Liver (tissue), 9 donors: Measurements from ENCODE around the gene TRMT2A. TPM values are rescaled to one million over a fixed set of nuclear protein-coding genes. Genes with fewer than 3 reads are reported as not detected.

Experiments
- DNase-seq: peaks from one replicate; pipeline ENCODE4 v3.0.0-alpha.2; 2017; ENCODE audit warnings: low spot score
- H3K27ac ChIP-seq, 2 donors: one replicate each; pipeline ENCODE4 v1.7.0; 2013; ENCODE audit warnings: inconsistent platforms in 2 of 2, low read length in 2 of 2, control low read depth in 1 of 2, low read depth in 1 of 2, mild to moderate bottlenecking in 1 of 2
- H3K27me3 ChIP-seq, 4 donors: one replicate each; pipeline versions ENCODE4 v1.6.1 to v1.7.0; 2013; ENCODE audit warnings: low read length in 3 of 4, inconsistent platforms in 1 of 4, mild to moderate bottlenecking in 1 of 4, moderate library complexity in 1 of 4; ENCODE audit not compliant: control insufficient read depth in 4 of 4, insufficient read depth in 4 of 4
- H3K36me3 ChIP-seq, 4 donors: one replicate each; pipeline versions ENCODE4 v1.6.1 to v1.7.0; 2013; ENCODE audit warnings: low read length in 3 of 4, mild to moderate bottlenecking in 3 of 4, low read depth in 1 of 4, moderate library complexity in 1 of 4; ENCODE audit not compliant: control insufficient read depth in 4 of 4, insufficient read depth in 3 of 4
- H3K4me1 ChIP-seq, 4 donors: one replicate each; pipeline versions ENCODE4 v1.6.1 to v1.7.0; 2013; ENCODE audit warnings: low read length in 3 of 4, mild to moderate bottlenecking in 3 of 4, moderate library complexity in 1 of 4; ENCODE audit not compliant: control insufficient read depth in 4 of 4, insufficient read depth in 4 of 4
- H3K4me3 ChIP-seq, 3 donors: one replicate each; pipeline versions ENCODE4 v1.6.1 to v1.7.0; 2013; ENCODE audit warnings: low read length in 3 of 3, control low read depth in 1 of 3, low read depth in 1 of 3, mild to moderate bottlenecking in 1 of 3
- H3K9ac ChIP-seq, 2 donors: one replicate each; pipeline ENCODE4 v1.7.0; 2013; ENCODE audit warnings: low read length in 2 of 2, mild to moderate bottlenecking in 2 of 2, moderate library complexity in 2 of 2, control low read depth in 1 of 2, low read depth in 1 of 2
- H3K9me3 ChIP-seq, 4 donors: one replicate each; pipeline versions ENCODE4 v1.6.1 to v1.7.0; 2013; ENCODE audit warnings: low read length in 3 of 4; ENCODE audit not compliant: control insufficient read depth in 4 of 4
- EGR1 ChIP-seq, 2 donors: IDR thresholded peaks; 2 replicates each; pipeline ENCODE4 v1.6.1; 2016 to 2018; ENCODE audit warnings: antibody characterized with exemption in 2 of 2, low read depth in 2 of 2
- FOXA1 ChIP-seq: IDR thresholded peaks from 2 replicates; pipeline ENCODE4 v1.6.1; 2016; ENCODE audit warnings: antibody characterized with exemption
- FOXA2 ChIP-seq: IDR thresholded peaks from 2 replicates; pipeline ENCODE4 v1.6.1; 2016; ENCODE audit warnings: antibody characterized with exemption
- GABPA ChIP-seq, 2 donors: IDR thresholded peaks in 1 of 2; conservative IDR thresholded peaks in 1 of 2; 2 replicates each; pipeline ENCODE4 v1.6.1; 2016; ENCODE audit warnings: antibody characterized with exemption in 2 of 2, mild to moderate bottlenecking in 1 of 2, moderate library complexity in 1 of 2
- HNF4A ChIP-seq, 2 donors: conservative IDR thresholded peaks; 2 replicates each; pipeline ENCODE4 v1.6.1; 2016; ENCODE audit warnings: antibody characterized with exemption in 2 of 2, mild to moderate bottlenecking in 2 of 2
- HNF4G ChIP-seq: IDR thresholded peaks from 2 replicates; pipeline ENCODE4 v1.6.1; 2016; ENCODE audit warnings: antibody characterized with exemption
- JUND ChIP-seq, 2 donors: IDR thresholded peaks; 2 replicates each; pipeline ENCODE4 v1.6.1; 2016; ENCODE audit warnings: antibody characterized with exemption in 2 of 2
- NR2F2 ChIP-seq: IDR thresholded peaks from 2 replicates; pipeline ENCODE4 v1.6.1; 2016; ENCODE audit warnings: antibody characterized with exemption
- RAD21 ChIP-seq, 2 donors: IDR thresholded peaks; 2 replicates each; pipeline ENCODE4 v1.6.1; 2016; ENCODE audit warnings: antibody characterized with exemption in 2 of 2, mild to moderate bottlenecking in 2 of 2
- RXRA ChIP-seq, 2 donors: IDR thresholded peaks; 2 replicates each; pipeline ENCODE4 v1.6.1; 2017 to 2018; ENCODE audit warnings: antibody characterized with exemption in 2 of 2, mild to moderate bottlenecking in 1 of 2
- TAF1 ChIP-seq: conservative IDR thresholded peaks from 2 replicates; pipeline ENCODE4 v1.6.1; 2016; ENCODE audit warnings: antibody characterized with exemption, mild to moderate bottlenecking
- YY1 ChIP-seq: IDR thresholded peaks from 2 replicates; pipeline ENCODE4 v1.6.1; 2016; ENCODE audit warnings: antibody characterized with exemption, mild to moderate bottlenecking
- WGBS: extraction: QIAGEN DNeasy Blood & Tissue Kit; methylation state at CpG from one replicate; pipeline ENCODE4 v1.1.7; 2013; 5-methylcytosine and 5-hydroxymethylcytosine counted together
- polyA plus RNA-seq, 2 donors: library from polyadenylated mRNA; stranded (reverse) in 1 of 2; unstranded in 1 of 2; fragments of 200-250 nt in 1 of 2; fragments of >200 nt in 1 of 2; fragmentation: Nextera tagmentation in 1 of 2; extraction: Ambion mirVana in 1 of 2; gene quantifications; one replicate each; pipeline versions ENCODE4 v1.2.1 to v1.2.3, GENCODE V29; 2013 to 2015
- total RNA-seq, 2 donors: library from RNA; depleted of rRNA; stranded (reverse); fragments of >200 nt; gene quantifications; one replicate each; pipeline ENCODE4 v1.2.3, GENCODE V29; 2014
- TF ChIP-seq, protein P1 (sequence below): IDR thresholded peaks from 2 replicates; pipeline ENCODE4 v1.6.1; 2016; ENCODE audit warnings: antibody characterized with exemption
- TF ChIP-seq, protein P2 (sequence below): fragments of 150-350 bp; IDR thresholded peaks from 2 replicates; pipeline ENCODE4 v1.5.1; 2017; ENCODE audit warnings: improper control_type of control experiment, low read depth, low read length; ENCODE audit not compliant: missing input control
- TF ChIP-seq, protein P3 (sequence below): IDR thresholded peaks from 2 replicates; pipeline ENCODE4 v1.6.1; 2016; ENCODE audit warnings: antibody characterized with exemption, mild to moderate bottlenecking
- TF ChIP-seq, protein P4 (sequence below): IDR thresholded peaks from 2 replicates; pipeline ENCODE4 v1.6.1; 2016; ENCODE audit warnings: antibody characterized with exemption
- TF ChIP-seq, protein P5 (sequence below): IDR thresholded peaks from 2 replicates; pipeline ENCODE4 v1.6.1; 2016; ENCODE audit warnings: antibody characterized with exemption
- donor health status: healthy.
- donor health status: healthy.
- donor health status: healthy.
- donor health status: healthy.
- donor health status: healthy.

TRMT2A gene
- total and polyA plus RNA-seq, 4 donors: 19.9 to 32.9 (median 25.2) TPM

DNA sequence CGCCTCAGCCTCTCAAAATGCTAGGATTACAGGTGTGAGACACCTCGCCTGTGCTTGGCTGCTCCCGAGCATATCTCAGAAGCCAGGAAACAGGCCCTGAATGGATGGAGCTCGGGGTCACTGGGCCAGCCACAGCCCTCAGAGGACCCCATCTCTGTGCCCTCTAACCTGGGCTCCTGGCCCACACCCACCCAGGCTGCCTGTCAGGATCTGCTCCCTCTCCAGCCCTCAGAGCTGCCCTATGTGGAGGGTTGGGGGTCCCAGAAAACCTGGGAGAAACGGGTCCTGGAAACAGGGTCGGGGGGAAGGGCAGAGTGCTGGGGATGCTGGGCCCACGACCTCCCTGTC, 39.0 kb upstream of the TRMT2A start:
- Histone ChIP-seq H3K27me3 (no peaks in the 10 kb centered on the region), H3K27ac (no peak overlapping the region), H3K4me3 (no peak overlapping the region), H3K9me3 (no peaks in the 10 kb centered on the region), H3K4me1 (no peaks in the 10 kb centered on the region), H3K36me3 (no peaks in the 10 kb centered on the region), H3K9ac (no peak overlapping the region)
- no peak for TF ChIP-seq FOXA2
- TF ChIP-seq HNF4G: no peak
- no peak for TF ChIP-seq TAF1
- TF ChIP-seq, protein P1, sequence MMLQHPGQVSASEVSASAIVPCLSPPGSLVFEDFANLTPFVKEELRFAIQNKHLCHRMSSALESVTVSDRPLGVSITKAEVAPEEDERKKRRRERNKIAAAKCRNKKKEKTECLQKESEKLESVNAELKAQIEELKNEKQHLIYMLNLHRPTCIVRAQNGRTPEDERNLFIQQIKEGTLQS: no peak
- TF ChIP-seq, protein P2, sequence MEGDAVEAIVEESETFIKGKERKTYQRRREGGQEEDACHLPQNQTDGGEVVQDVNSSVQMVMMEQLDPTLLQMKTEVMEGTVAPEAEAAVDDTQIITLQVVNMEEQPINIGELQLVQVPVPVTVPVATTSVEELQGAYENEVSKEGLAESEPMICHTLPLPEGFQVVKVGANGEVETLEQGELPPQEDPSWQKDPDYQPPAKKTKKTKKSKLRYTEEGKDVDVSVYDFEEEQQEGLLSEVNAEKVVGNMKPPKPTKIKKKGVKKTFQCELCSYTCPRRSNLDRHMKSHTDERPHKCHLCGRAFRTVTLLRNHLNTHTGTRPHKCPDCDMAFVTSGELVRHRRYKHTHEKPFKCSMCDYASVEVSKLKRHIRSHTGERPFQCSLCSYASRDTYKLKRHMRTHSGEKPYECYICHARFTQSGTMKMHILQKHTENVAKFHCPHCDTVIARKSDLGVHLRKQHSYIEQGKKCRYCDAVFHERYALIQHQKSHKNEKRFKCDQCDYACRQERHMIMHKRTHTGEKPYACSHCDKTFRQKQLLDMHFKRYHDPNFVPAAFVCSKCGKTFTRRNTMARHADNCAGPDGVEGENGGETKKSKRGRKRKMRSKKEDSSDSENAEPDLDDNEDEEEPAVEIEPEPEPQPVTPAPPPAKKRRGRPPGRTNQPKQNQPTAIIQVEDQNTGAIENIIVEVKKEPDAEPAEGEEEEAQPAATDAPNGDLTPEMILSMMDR: no peak
- no peak for TF ChIP-seq YY1
- TF ChIP-seq, protein P3, sequence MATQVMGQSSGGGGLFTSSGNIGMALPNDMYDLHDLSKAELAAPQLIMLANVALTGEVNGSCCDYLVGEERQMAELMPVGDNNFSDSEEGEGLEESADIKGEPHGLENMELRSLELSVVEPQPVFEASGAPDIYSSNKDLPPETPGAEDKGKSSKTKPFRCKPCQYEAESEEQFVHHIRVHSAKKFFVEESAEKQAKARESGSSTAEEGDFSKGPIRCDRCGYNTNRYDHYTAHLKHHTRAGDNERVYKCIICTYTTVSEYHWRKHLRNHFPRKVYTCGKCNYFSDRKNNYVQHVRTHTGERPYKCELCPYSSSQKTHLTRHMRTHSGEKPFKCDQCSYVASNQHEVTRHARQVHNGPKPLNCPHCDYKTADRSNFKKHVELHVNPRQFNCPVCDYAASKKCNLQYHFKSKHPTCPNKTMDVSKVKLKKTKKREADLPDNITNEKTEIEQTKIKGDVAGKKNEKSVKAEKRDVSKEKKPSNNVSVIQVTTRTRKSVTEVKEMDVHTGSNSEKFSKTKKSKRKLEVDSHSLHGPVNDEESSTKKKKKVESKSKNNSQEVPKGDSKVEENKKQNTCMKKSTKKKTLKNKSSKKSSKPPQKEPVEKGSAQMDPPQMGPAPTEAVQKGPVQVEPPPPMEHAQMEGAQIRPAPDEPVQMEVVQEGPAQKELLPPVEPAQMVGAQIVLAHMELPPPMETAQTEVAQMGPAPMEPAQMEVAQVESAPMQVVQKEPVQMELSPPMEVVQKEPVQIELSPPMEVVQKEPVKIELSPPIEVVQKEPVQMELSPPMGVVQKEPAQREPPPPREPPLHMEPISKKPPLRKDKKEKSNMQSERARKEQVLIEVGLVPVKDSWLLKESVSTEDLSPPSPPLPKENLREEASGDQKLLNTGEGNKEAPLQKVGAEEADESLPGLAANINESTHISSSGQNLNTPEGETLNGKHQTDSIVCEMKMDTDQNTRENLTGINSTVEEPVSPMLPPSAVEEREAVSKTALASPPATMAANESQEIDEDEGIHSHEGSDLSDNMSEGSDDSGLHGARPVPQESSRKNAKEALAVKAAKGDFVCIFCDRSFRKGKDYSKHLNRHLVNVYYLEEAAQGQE: no peak
- no peak for TF ChIP-seq HNF4A (conservative IDR thresholded peaks at IDR 0.05)
- TF ChIP-seq FOXA1: no peak
- no peak for TF ChIP-seq RAD21 (IDR thresholded peaks at IDR 0.05)
- TF ChIP-seq RXRA (IDR thresholded peaks at IDR 0.05): no peak
- TF ChIP-seq JUND (IDR thresholded peaks at IDR 0.05): no peak
- no peak for TF ChIP-seq NR2F2
- TF ChIP-seq, protein P4, sequence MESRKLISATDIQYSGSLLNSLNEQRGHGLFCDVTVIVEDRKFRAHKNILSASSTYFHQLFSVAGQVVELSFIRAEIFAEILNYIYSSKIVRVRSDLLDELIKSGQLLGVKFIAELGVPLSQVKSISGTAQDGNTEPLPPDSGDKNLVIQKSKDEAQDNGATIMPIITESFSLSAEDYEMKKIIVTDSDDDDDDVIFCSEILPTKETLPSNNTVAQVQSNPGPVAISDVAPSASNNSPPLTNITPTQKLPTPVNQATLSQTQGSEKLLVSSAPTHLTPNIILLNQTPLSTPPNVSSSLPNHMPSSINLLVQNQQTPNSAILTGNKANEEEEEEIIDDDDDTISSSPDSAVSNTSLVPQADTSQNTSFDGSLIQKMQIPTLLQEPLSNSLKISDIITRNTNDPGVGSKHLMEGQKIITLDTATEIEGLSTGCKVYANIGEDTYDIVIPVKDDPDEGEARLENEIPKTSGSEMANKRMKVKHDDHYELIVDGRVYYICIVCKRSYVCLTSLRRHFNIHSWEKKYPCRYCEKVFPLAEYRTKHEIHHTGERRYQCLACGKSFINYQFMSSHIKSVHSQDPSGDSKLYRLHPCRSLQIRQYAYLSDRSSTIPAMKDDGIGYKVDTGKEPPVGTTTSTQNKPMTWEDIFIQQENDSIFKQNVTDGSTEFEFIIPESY: no peak
- TF ChIP-seq, protein P5, sequence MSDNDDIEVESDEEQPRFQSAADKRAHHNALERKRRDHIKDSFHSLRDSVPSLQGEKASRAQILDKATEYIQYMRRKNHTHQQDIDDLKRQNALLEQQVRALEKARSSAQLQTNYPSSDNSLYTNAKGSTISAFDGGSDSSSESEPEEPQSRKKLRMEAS: no peak
- no peak for DNase-seq
- 63% methylated on average over 7 of the region's 7 CpGs for WGBS

DNA sequence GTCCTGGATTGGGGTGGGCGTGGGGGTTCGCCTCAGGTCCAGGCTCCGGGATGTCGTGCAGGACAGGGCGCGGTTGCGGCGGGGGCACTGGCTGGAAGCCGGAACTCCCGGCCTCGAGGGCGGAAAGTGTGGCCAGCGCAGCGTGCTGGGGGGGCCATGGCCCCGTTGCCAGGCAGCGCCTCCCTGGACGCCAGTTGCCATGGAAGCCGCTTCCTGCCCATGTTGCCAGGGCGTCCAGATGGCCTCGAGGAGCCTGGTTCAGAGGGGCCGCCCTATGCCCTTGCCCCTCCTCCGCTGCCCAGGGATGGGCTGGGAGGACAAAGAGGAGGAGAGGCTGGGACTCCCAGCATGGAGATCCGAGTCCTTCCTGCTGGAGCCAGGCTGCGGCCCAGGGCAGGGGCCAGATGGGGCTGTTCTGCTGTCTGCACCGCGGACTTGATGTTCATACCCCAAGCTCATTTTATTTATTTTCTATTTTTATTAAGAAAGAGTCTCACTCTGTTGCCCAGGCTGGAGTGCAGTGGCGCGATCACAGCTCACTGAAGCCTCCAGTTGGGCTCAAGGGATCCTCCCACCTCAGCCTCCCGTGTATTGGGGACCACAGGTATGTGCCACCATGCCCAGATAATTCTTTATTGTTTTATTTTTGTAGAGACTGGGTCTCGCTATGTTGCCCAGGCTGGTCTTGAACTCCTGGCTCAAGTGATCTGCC, 38.5 kb upstream of the TRMT2A start:
- Histone ChIP-seq H3K36me3 (no peaks in the 10 kb centered on the region), H3K27me3 (no peaks in the 10 kb centered on the region), H3K9ac (no peak overlapping the region), H3K9me3 (no peaks in the 10 kb centered on the region), H3K27ac (no peak overlapping the region), H3K4me1 (no peaks in the 10 kb centered on the region), H3K4me3 (no peak overlapping the region)
- WGBS: 65% methylated on average over 30 of the region's 30 CpGs
- no peak for DNase-seq
- no peak for TF ChIP-seq YY1
- TF ChIP-seq EGR1 (IDR thresholded peaks at IDR 0.05; ENCODE audit: low read depth in 2 of 2): no peak
- no peak for TF ChIP-seq TAF1
- TF ChIP-seq, protein P1: no peak
- no peak for TF ChIP-seq RXRA (IDR thresholded peaks at IDR 0.05)
- TF ChIP-seq, protein P4: no peak
- no peak for TF ChIP-seq HNF4A (conservative IDR thresholded peaks at IDR 0.05)
- no peak for TF ChIP-seq JUND (IDR thresholded peaks at IDR 0.05)
- TF ChIP-seq, protein P3: no peak
- no peak for TF ChIP-seq GABPA (IDR thresholded peaks at IDR 0.05 in 1 of 2, conservative IDR thresholded peaks at IDR 0.05 in 1 of 2)
